HepG2 (cell line): ENCODE measurements around the gene IQSEC1. TPM values are rescaled to one million over a fixed set of nuclear protein-coding genes. Genes with fewer than 3 reads are reported as not detected.

Source experiments
- CEBPB ChIP-seq: IDR thresholded peaks from 2 replicates; pipeline ENCODE4 v1.6.1; 2011; ENCODE audit warnings: low read depth, low read length, improper control_type of control experiment, borderline replicate concordance
- DPF2 ChIP-seq: sonication (generic); formaldehyde crosslinking; IDR thresholded peaks from 2 replicates; pipeline ENCODE4 v1.4.0; 2020; ENCODE audit warnings: mild to moderate bottlenecking, low read depth, missing genetic modification reagents, borderline replicate concordance
- FOXA3 ChIP-seq: IDR thresholded peaks from 2 replicates; pipeline ENCODE4 v1.6.1; 2016; ENCODE audit warnings: missing genetic modification reagents, missing compliant biosample characterization
- GATA4 ChIP-seq: sonication (generic); IDR thresholded peaks from 2 replicates; pipeline ENCODE4 v1.6.1; 2016; ENCODE audit warnings: antibody characterized with exemption, low read depth, borderline replicate concordance
- HNRNPLL ChIP-seq: fragments of 200-400 bp; formaldehyde crosslinking; IDR thresholded peaks from 2 replicates; pipeline ENCODE4 v1.6.1; 2017; ENCODE audit warnings: mild to moderate bottlenecking, low read depth, low read length; ENCODE audit not compliant: poor library complexity, severe bottlenecking
- IKZF1 ChIP-seq: fragments of 450-650 bp; IDR thresholded peaks from 2 replicates; pipeline ENCODE4 v1.7.1; 2016
- KDM5A ChIP-seq: fragments of 200-600 bp; sonication (generic); IDR thresholded peaks from 2 replicates; pipeline ENCODE4 v1.7.0; 2018; ENCODE audit warnings: antibody characterized with exemption, mild to moderate bottlenecking, low read length, borderline replicate concordance
- NFYB ChIP-seq: sonication (generic); formaldehyde crosslinking; IDR thresholded peaks from 2 replicates; pipeline ENCODE4 v1.4.0; 2020; ENCODE audit warnings: missing genetic modification reagents
- NR2F6 ChIP-seq, 2 experiments: IDR thresholded peaks; 2 replicates each; pipeline ENCODE4 v1.6.1; 2016; ENCODE audit warnings: antibody characterized with exemption in 1 of 2, mild to moderate bottlenecking in 1 of 2
- POLR2AphosphoS2 ChIP-seq: IDR thresholded peaks from 2 replicates; pipeline ENCODE4 v1.6.1; 2011; ENCODE audit warnings: low read depth, low read length, improper control_type of control experiment
- SMARCE1 ChIP-seq: fragments of 450-650 bp; IDR thresholded peaks from 2 replicates; pipeline ENCODE4 v1.6.1; 2017; ENCODE audit warnings: borderline replicate concordance
- SNAPC2 ChIP-seq: sonication (generic); formaldehyde crosslinking; IDR thresholded peaks from 2 replicates; pipeline ENCODE4 v1.8.1; 2022; ENCODE audit warnings: mild to moderate bottlenecking, missing genetic modification reagents
- SP1 ChIP-seq, 2 experiments: fragments of 450-650 bp in 1 of 2; sonication (generic) in 1 of 2; formaldehyde crosslinking in 1 of 2; IDR thresholded peaks; 2 replicates each; pipeline versions ENCODE4 v1.4.0 to v1.6.1; 2016 to 2020; ENCODE audit warnings: missing genetic modification reagents in 1 of 2
- TMF1 ChIP-seq: sonication (generic); formaldehyde crosslinking; IDR thresholded peaks from 2 replicates; pipeline ENCODE4 v1.8.1; 2022; ENCODE audit warnings: low read depth, missing genetic modification reagents
- ZIK1 ChIP-seq: sonication (generic); formaldehyde crosslinking; IDR thresholded peaks from 2 replicates; pipeline ENCODE4 v1.5.0; 2020; ENCODE audit warnings: mild to moderate bottlenecking, low read depth, missing genetic modification reagents, borderline replicate concordance
- ZNF30 ChIP-seq: sonication (generic); formaldehyde crosslinking; IDR thresholded peaks from 2 replicates; pipeline ENCODE4 v1.5.0; 2020; ENCODE audit warnings: mild to moderate bottlenecking, missing genetic modification reagents
- ZNF550 ChIP-seq: sonication (generic); formaldehyde crosslinking; IDR thresholded peaks from 2 replicates; pipeline ENCODE4 v1.4.0; 2020; ENCODE audit warnings: mild to moderate bottlenecking, missing genetic modification reagents, borderline replicate concordance
- ZNF616 ChIP-seq: sonication (generic); formaldehyde crosslinking; IDR thresholded peaks from 2 replicates; pipeline ENCODE4 v1.5.0; 2020; ENCODE audit warnings: low read depth, mild to moderate bottlenecking, missing genetic modification reagents
- ZNF879 ChIP-seq: sonication (generic); formaldehyde crosslinking; IDR thresholded peaks from 2 replicates; pipeline ENCODE4 v1.8.1; 2023; ENCODE audit warnings: missing genetic modification reagents
- polyA plus RNA-seq, 8 experiments: library from polyadenylated mRNA; depleted of rRNA in 3 of 8; stranded (reverse) in 7 of 8; unstranded in 1 of 8; fragments of >200 nt; fragmentation: Illumina TruSeq in 4 of 8; extraction: Trizol in 4 of 8; gene quantifications; 2 replicates each; pipeline versions ENCODE4 v1.2.1 to v1.2.3, GENCODE V29; 2011 to 2016; ENCODE audit warnings: low read depth in 4 of 8, missing spikeins in 1 of 8, mixed read lengths in 1 of 8; ENCODE audit not compliant: insufficient read depth in 1 of 8
- total RNA-seq, 5 experiments: library from RNA; depleted of rRNA; stranded (reverse); fragments of >200 nt; fragmentation: Illumina TruSeq; extraction: Trizol; gene quantifications; 2 replicates each; pipeline ENCODE4 v1.2.3, GENCODE V29; 2016; ENCODE audit warnings: low read depth in 1 of 5
- TF ChIP-seq, protein P1 (sequence below): IDR thresholded peaks from 2 replicates; pipeline ENCODE4 v1.6.1; 2016; ENCODE audit warnings: low read depth
- TF ChIP-seq, protein P2 (sequence below): sonication (generic); formaldehyde crosslinking; IDR thresholded peaks from 2 replicates; pipeline ENCODE4 v1.4.0; 2020; ENCODE audit warnings: mild to moderate bottlenecking, missing genetic modification reagents
- TF ChIP-seq, protein P3 (sequence below): IDR thresholded peaks from 2 replicates; pipeline ENCODE4 v1.6.1; 2012; ENCODE audit warnings: low read depth, low read length, improper control_type of control experiment
- TF ChIP-seq, protein P4 (sequence below): sonication (generic); formaldehyde crosslinking; IDR thresholded peaks from 2 replicates; pipeline ENCODE4 v1.8.0; 2022; ENCODE audit warnings: low read depth, missing genetic modification reagents
- TF ChIP-seq, protein P5 (sequence below), 2 experiments: fragments of 450-650 bp in 1 of 2; sonication (generic) in 1 of 2; formaldehyde crosslinking; IDR thresholded peaks; 2 replicates each; pipeline versions ENCODE4 v1.5.0 to v1.8.0; 2020 to 2022; ENCODE audit warnings: mild to moderate bottlenecking in 1 of 2, missing genetic modification reagents in 1 of 2

IQSEC1 gene
- total and polyA plus RNA-seq, 2 of the 13 experiments (the other 11 are each of a cell fraction or from before 2014, with no cell fraction given): 17.4 to 20.2 TPM

DNA sequence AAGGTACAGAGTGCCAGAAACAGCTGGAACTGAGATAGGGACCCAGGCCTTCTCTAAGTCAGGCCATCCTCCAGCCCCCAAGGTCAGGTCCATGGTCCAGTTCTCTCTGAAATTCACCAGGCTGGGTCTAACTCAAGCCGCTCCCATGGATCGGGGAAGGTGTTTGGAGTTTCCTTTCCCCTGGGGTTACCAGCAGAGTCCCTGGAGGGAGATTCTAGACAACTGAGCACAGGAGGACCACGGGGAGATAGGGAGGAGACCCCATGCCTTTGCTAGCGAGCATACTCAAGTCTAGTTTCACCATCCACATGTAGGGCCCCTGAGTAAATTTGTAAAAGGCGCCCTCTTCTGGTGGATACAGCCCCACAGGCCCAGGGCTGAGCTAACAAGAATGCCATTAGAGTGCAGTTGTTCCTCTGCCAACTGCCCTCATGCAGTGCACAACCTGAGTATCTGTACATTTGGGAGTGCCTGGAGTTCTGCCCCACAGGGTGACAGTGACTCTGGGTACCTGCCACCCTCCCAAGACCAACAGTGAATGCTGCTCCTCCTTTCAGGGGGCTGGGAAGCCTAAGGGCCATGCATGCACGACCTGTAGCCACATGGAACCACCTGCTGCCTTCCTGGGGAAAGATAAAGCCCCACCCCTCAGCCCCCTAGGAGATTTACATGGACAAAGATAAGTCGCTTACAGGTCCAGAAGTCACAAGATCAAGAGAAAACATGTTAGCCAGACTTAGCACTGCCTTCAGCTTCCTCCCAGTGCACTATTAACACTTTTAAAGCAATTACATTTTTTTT lies 89.0 kb downstream of the IQSEC1 start (continued):
- TF ChIP-seq, protein P1, sequence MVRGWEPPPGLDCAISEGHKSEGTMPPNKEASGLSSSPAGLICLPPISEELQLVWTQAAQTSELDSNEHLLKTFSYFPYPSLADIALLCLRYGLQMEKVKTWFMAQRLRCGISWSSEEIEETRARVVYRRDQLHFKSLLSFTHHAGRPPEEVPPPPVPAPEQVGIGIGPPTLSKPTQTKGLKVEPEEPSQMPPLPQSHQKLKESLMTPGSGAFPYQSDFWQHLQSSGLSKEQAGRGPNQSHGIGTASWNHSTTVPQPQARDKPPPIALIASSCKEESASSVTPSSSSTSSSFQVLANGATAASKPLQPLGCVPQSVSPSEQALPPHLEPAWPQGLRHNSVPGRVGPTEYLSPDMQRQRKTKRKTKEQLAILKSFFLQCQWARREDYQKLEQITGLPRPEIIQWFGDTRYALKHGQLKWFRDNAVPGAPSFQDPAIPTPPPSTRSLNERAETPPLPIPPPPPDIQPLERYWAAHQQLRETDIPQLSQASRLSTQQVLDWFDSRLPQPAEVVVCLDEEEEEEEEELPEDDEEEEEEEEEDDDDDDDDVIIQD (CRISPR knock-in tag): no peak
- TF ChIP-seq ZNF30 (CRISPR knock-in tag): no peak
- TF ChIP-seq POLR2AphosphoS2: no peak
- TF ChIP-seq SP1 (IDR thresholded peaks at IDR 0.05): no peak
- no peak for TF ChIP-seq SP1 (CRISPR knock-in tag; IDR thresholded peaks at IDR 0.05)
- TF ChIP-seq SNAPC2 (CRISPR knock-in tag): no peak
- TF ChIP-seq NFYB: no peak
- TF ChIP-seq, protein P2, sequence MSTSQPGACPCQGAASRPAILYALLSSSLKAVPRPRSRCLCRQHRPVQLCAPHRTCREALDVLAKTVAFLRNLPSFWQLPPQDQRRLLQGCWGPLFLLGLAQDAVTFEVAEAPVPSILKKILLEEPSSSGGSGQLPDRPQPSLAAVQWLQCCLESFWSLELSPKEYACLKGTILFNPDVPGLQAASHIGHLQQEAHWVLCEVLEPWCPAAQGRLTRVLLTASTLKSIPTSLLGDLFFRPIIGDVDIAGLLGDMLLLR (CRISPR knock-in tag): no peak
- TF ChIP-seq NR2F6 (IDR thresholded peaks at IDR 0.05): peak; percentile 27; the same call in 1 of the 2 replicates
- TF ChIP-seq NR2F6 (CRISPR knock-in tag; IDR thresholded peaks at IDR 0.05): no peak; the same call in 1 of the 2 replicates
- TF ChIP-seq FOXA3 (CRISPR knock-in tag): no peak; the same call in 1 of the 2 replicates
- TF ChIP-seq ZNF616 (CRISPR knock-in tag): no peak
- TF ChIP-seq HNRNPLL: no peak
- no peak for TF ChIP-seq DPF2 (CRISPR knock-in tag)
- TF ChIP-seq TMF1: no peak
- no peak for TF ChIP-seq KDM5A
- TF ChIP-seq, protein P3, sequence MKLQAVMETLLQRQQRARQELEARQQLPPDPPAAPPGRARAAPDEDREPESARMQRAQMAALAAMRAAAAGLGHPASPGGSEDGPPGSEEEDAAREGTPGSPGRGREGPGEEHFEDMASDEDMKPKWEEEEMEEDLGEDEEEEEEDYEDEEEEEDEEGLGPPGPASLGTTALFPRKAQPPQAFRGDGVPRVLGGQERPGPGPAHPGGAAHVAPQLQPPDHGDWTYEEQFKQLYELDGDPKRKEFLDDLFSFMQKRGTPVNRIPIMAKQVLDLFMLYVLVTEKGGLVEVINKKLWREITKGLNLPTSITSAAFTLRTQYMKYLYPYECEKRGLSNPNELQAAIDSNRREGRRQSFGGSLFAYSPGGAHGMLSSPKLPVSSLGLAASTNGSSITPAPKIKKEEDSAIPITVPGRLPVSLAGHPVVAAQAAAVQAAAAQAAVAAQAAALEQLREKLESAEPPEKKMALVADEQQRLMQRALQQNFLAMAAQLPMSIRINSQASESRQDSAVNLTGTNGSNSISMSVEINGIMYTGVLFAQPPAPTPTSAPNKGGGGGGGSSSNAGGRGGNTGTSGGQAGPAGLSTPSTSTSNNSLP: no peak
- TF ChIP-seq, protein P4, sequence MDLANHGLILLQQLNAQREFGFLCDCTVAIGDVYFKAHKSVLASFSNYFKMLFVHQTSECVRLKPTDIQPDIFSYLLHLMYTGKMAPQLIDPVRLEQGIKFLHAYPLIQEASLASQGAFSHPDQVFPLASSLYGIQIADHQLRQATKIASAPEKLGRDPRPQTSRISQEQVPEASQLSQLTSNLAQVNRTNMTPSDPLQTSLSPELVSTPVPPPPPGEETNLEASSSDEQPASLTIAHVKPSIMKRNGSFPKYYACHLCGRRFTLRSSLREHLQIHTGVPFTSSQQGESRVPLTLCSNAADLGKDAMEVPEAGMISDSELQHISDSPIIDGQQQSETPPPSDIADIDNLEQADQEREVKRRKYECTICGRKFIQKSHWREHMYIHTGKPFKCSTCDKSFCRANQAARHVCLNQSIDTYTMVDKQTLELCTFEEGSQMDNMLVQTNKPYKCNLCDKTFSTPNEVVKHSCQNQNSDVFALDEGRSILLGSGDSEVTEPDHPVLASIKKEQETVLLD (CRISPR knock-in tag): no peak
- no peak for TF ChIP-seq ZNF879 (CRISPR knock-in tag)
- no peak for TF ChIP-seq IKZF1
- TF ChIP-seq, protein P5, sequence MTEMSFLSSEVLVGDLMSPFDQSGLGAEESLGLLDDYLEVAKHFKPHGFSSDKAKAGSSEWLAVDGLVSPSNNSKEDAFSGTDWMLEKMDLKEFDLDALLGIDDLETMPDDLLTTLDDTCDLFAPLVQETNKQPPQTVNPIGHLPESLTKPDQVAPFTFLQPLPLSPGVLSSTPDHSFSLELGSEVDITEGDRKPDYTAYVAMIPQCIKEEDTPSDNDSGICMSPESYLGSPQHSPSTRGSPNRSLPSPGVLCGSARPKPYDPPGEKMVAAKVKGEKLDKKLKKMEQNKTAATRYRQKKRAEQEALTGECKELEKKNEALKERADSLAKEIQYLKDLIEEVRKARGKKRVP (CRISPR knock-in tag; IDR thresholded peaks at IDR 0.05): no peak
- TF ChIP-seq GATA4: no peak
- no peak for TF ChIP-seq ZIK1 (CRISPR knock-in tag)
- no peak for TF ChIP-seq ZNF550 (CRISPR knock-in tag)
- TF ChIP-seq CEBPB: no peak
- no peak for TF ChIP-seq SMARCE1
